Liver (tissue), 9 donors: ENCODE data around the gene MOB3B. TPM values are rescaled to one million over a fixed set of nuclear protein-coding genes. Genes with fewer than 3 reads are reported as not detected.

ENCODE experiments used
- DNase-seq: peaks from one replicate; pipeline ENCODE4 v3.0.0-alpha.2; 2017; ENCODE audit warnings: low spot score
- H3K27ac ChIP-seq, 2 donors: one replicate each; pipeline ENCODE4 v1.7.0; 2013; ENCODE audit warnings: inconsistent platforms in 2 of 2, low read length in 2 of 2, control low read depth in 1 of 2, low read depth in 1 of 2, mild to moderate bottlenecking in 1 of 2
- H3K27me3 ChIP-seq, 4 donors: one replicate each; pipeline versions ENCODE4 v1.6.1 to v1.7.0; 2013; ENCODE audit warnings: low read length in 3 of 4, inconsistent platforms in 1 of 4, mild to moderate bottlenecking in 1 of 4, moderate library complexity in 1 of 4; ENCODE audit not compliant: control insufficient read depth in 4 of 4, insufficient read depth in 4 of 4
- H3K36me3 ChIP-seq, 4 donors: one replicate each; pipeline versions ENCODE4 v1.6.1 to v1.7.0; 2013; ENCODE audit warnings: low read length in 3 of 4, mild to moderate bottlenecking in 3 of 4, low read depth in 1 of 4, moderate library complexity in 1 of 4; ENCODE audit not compliant: control insufficient read depth in 4 of 4, insufficient read depth in 3 of 4
- H3K4me1 ChIP-seq, 4 donors: one replicate each; pipeline versions ENCODE4 v1.6.1 to v1.7.0; 2013; ENCODE audit warnings: low read length in 3 of 4, mild to moderate bottlenecking in 3 of 4, moderate library complexity in 1 of 4; ENCODE audit not compliant: control insufficient read depth in 4 of 4, insufficient read depth in 4 of 4
- H3K4me3 ChIP-seq, 3 donors: one replicate each; pipeline versions ENCODE4 v1.6.1 to v1.7.0; 2013; ENCODE audit warnings: low read length in 3 of 3, control low read depth in 1 of 3, low read depth in 1 of 3, mild to moderate bottlenecking in 1 of 3
- H3K9ac ChIP-seq, 2 donors: one replicate each; pipeline ENCODE4 v1.7.0; 2013; ENCODE audit warnings: low read length in 2 of 2, mild to moderate bottlenecking in 2 of 2, moderate library complexity in 2 of 2, control low read depth in 1 of 2, low read depth in 1 of 2
- H3K9me3 ChIP-seq, 4 donors: one replicate each; pipeline versions ENCODE4 v1.6.1 to v1.7.0; 2013; ENCODE audit warnings: low read length in 3 of 4; ENCODE audit not compliant: control insufficient read depth in 4 of 4
- CTCF ChIP-seq: fragments of 150-350 bp; IDR thresholded peaks from 2 replicates; pipeline ENCODE4 v1.5.1; 2017; ENCODE audit warnings: improper control_type of control experiment, low read depth, low read length; ENCODE audit not compliant: missing input control
- EGR1 ChIP-seq, 2 donors: IDR thresholded peaks; 2 replicates each; pipeline ENCODE4 v1.6.1; 2016 to 2018; ENCODE audit warnings: antibody characterized with exemption in 2 of 2, low read depth in 2 of 2
- FOXA1 ChIP-seq: IDR thresholded peaks from 2 replicates; pipeline ENCODE4 v1.6.1; 2016; ENCODE audit warnings: antibody characterized with exemption
- FOXA2 ChIP-seq: IDR thresholded peaks from 2 replicates; pipeline ENCODE4 v1.6.1; 2016; ENCODE audit warnings: antibody characterized with exemption
- GABPA ChIP-seq, 2 donors: IDR thresholded peaks in 1 of 2; conservative IDR thresholded peaks in 1 of 2; 2 replicates each; pipeline ENCODE4 v1.6.1; 2016; ENCODE audit warnings: antibody characterized with exemption in 2 of 2, mild to moderate bottlenecking in 1 of 2, moderate library complexity in 1 of 2
- HNF4A ChIP-seq, 2 donors: conservative IDR thresholded peaks; 2 replicates each; pipeline ENCODE4 v1.6.1; 2016; ENCODE audit warnings: antibody characterized with exemption in 2 of 2, mild to moderate bottlenecking in 2 of 2
- HNF4G ChIP-seq: IDR thresholded peaks from 2 replicates; pipeline ENCODE4 v1.6.1; 2016; ENCODE audit warnings: antibody characterized with exemption
- JUND ChIP-seq, 2 donors: IDR thresholded peaks; 2 replicates each; pipeline ENCODE4 v1.6.1; 2016; ENCODE audit warnings: antibody characterized with exemption in 2 of 2
- MAX ChIP-seq: IDR thresholded peaks from 2 replicates; pipeline ENCODE4 v1.6.1; 2016; ENCODE audit warnings: antibody characterized with exemption
- RAD21 ChIP-seq, 2 donors: IDR thresholded peaks; 2 replicates each; pipeline ENCODE4 v1.6.1; 2016; ENCODE audit warnings: antibody characterized with exemption in 2 of 2, mild to moderate bottlenecking in 2 of 2
- REST ChIP-seq: IDR thresholded peaks from 2 replicates; pipeline ENCODE4 v1.6.1; 2016; ENCODE audit warnings: antibody characterized with exemption, mild to moderate bottlenecking
- RXRA ChIP-seq, 2 donors: IDR thresholded peaks; 2 replicates each; pipeline ENCODE4 v1.6.1; 2017 to 2018; ENCODE audit warnings: antibody characterized with exemption in 2 of 2, mild to moderate bottlenecking in 1 of 2
- SP1 ChIP-seq: IDR thresholded peaks from 2 replicates; pipeline ENCODE4 v1.6.1; 2018; ENCODE audit warnings: antibody characterized with exemption, mild to moderate bottlenecking
- TAF1 ChIP-seq: conservative IDR thresholded peaks from 2 replicates; pipeline ENCODE4 v1.6.1; 2016; ENCODE audit warnings: antibody characterized with exemption, mild to moderate bottlenecking
- YY1 ChIP-seq: IDR thresholded peaks from 2 replicates; pipeline ENCODE4 v1.6.1; 2016; ENCODE audit warnings: antibody characterized with exemption, mild to moderate bottlenecking
- ZBTB33 ChIP-seq: IDR thresholded peaks from 2 replicates; pipeline ENCODE4 v1.6.1; 2016; ENCODE audit warnings: antibody characterized with exemption
- WGBS: extraction: QIAGEN DNeasy Blood & Tissue Kit; methylation state at CpG from one replicate; pipeline ENCODE4 v1.1.7; 2013; 5-methylcytosine and 5-hydroxymethylcytosine counted together
- polyA plus RNA-seq, 2 donors: library from polyadenylated mRNA; stranded (reverse) in 1 of 2; unstranded in 1 of 2; fragments of 200-250 nt in 1 of 2; fragments of >200 nt in 1 of 2; fragmentation: Nextera tagmentation in 1 of 2; extraction: Ambion mirVana in 1 of 2; gene quantifications; one replicate each; pipeline versions ENCODE4 v1.2.1 to v1.2.3, GENCODE V29; 2013 to 2015
- total RNA-seq, 2 donors: library from RNA; depleted of rRNA; stranded (reverse); fragments of >200 nt; gene quantifications; one replicate each; pipeline ENCODE4 v1.2.3, GENCODE V29; 2014
- donor health status: healthy.
- donor health status: healthy.
- donor health status: healthy.
- donor health status: healthy.
- donor health status: healthy.

The MOB3B gene
- total and polyA plus RNA-seq, 4 donors = 0.36 to 1.1 (median 0.76) TPM

- H3K4me3 ChIP-seq = no peak overlapping the region
- H3K9ac ChIP-seq = peak overlapping the region in 1 of 2 donors; percentile 2
- H3K27me3 ChIP-seq = no peaks in the 10 kb centered on the region
- peak overlapping the region; percentile 61 to 84 for H3K27ac ChIP-seq
- no peaks in the 10 kb centered on the region for H3K36me3 ChIP-seq
- TF ChIP-seq HNF4A (conservative IDR thresholded peaks at IDR 0.05) (peak; percentile 57 to 64), JUND (IDR thresholded peaks at IDR 0.05) (no peak), RXRA (IDR thresholded peaks at IDR 0.05) (peak; percentile 66 to 68), GABPA (IDR thresholded peaks at IDR 0.05 in 1 of 2, conservative IDR thresholded peaks at IDR 0.05 in 1 of 2) (no peak), FOXA2 (peak; percentile 74), TAF1 (peak; percentile 27), SP1 (peak; percentile 62), HNF4G (no peak), CTCF (no peak), RAD21 (IDR thresholded peaks at IDR 0.05) (peak in 1 of 2 donors; percentile 11), FOXA1 (peak; percentile 64), MAX (peak; percentile 23), EGR1 (IDR thresholded peaks at IDR 0.05; ENCODE audit: low read depth in 2 of 2) (peak; percentile 99), REST (peak; percentile 20), ZBTB33 (peak; percentile 37), YY1 (peak; percentile 63)
- no peak for DNase-seq
- 27% methylated on average over 8 of the region's 8 CpGs for WGBS
- H3K4me1 ChIP-seq = peaks cover 6 to 25% (median 15%) of the 10 kb centered on the region in 4 donors
- H3K9me3 ChIP-seq = no peaks in the 10 kb centered on the region
Observed at GRCh38 chr9:27379311-27380251, 150.0 kb downstream of the MOB3B start.
